ENCODE results near the gene NOTCH2NLA. TPM values are rescaled to one million over a fixed set of nuclear protein-coding genes. Genes with fewer than 3 reads are reported as not detected.

NOTCH2NLA gene
- total RNA-seq = 42.5 and 54.1 TPM in 2 replicates

DNA sequence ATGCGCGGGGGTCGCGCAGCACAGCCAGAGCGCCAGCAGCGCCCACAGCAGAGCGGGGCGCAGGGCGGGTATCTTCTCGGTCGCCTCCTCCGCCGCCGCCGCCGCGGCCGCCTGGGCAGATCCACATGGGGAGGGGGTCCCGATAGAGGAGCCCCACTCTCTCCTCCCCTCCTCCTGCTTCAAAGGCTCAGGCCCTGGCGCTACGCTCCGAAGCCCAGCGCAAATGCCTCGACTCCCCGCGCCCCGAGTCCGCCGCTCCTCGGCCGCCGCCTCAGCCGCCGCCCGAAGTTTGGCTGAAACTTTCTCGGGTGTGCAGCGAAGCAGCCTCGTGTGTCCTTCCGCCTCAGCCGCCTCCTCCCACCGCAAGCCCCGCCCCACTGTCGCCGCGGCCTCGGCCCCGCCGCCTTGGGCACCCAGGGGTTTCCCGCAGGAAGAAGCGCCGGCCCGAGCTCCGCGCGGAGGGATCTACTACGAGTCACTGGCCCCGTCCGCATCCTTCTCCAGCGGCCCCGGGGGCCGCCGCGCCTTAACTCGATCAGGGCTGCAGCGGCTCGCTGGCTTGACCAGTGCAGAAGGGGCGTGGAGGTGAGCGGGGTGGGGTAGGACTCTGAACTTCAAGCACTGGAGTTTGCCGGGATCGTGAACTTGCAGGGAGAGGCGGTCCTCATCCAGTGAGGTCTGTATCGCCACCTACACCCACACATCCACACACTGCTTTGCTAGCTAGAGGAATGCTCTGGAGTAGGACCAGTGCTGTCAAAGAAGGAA is at the start of gene NOTCH2NLA:
TSS of gene NOTCH2NLA (minus strand) at position 312 of the 768 bp plus-strand sequence. CDS start 39,684 bp downstream, outside the sequence.

DNA sequence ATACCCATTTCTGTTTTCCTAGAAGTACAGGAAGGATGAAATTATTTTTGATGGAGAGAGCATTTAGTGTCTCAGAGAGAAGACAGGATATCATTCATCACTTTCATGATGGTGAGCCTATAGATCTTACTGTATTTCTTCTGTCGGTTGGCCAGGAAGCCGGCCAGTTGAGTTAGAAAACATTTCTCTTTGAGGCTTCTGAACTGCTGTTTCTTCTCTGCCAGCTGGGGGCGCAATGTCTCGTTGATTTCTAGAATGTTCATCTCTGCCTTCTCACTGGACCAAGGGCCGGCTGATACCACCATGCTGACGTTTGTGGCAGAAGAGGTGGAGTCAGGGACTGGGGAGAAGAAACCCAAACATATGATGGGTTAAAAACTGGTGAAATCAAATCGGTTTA is 84.4 kb downstream of the NOTCH2NLA start, which contains the start of gene NBPF10:
TSS of gene NBPF10 (minus strand) at position 340 of the 400 bp plus-strand sequence. CDS start at position 305, 35 bp downstream.

Other genes starting within 250 kb of the NOTCH2NLA start
- gene TXNIP, start 232.4 kb downstream of the NOTCH2NLA start, total RNA-seq = 5.2 and 12.7 TPM in 2 replicates
- gene HJV, start 207.3 kb downstream of the NOTCH2NLA start, total RNA-seq = not detected in 2 replicates
- 0.86 and 3.5 TPM in 2 replicates for gene NBPF10, start 84.2 kb downstream of the NOTCH2NLA start, total RNA-seq